ENCODE data around the gene YPEL1. TPM values are rescaled to one million over a fixed set of nuclear protein-coding genes. Genes with fewer than 3 reads are reported as not detected.

YPEL1 gene
- total and polyA plus RNA-seq, 7 donors: 0.72 to 21.9 (median 4.6) TPM

GRCh38 chr22:21696115-21696514, 39.5 kb downstream of the YPEL1 start:
- intact Hi-C loops (cut with DNase I): no loop called here
- TF ChIP-seq CTCF (IDR thresholded peaks at IDR 0.05): no peak
- H3K36me3 ChIP-seq (ENCODE audit: insufficient read depth in 1 of 2, low read depth in 1 of 2): peaks cover 0 to 93% of the 10 kb centered on the region in 2 donors
- no peaks in the 10 kb centered on the region for H3K9me3 ChIP-seq
- H3K27me3 ChIP-seq (ENCODE audit: insufficient read depth in 3 of 3, low read length in 2 of 3): no peaks in the 10 kb centered on the region
- 89 to 94% (median 91%) methylated on average over 6 of the region's 6 CpGs for WGBS, 3 donors
- H3K4me1 ChIP-seq: peaks cover 22% of the 10 kb centered on the region
- no peak for DNase-seq
- H3K27ac ChIP-seq: no peak overlapping the region
- no peak for ATAC-seq
- H3K4me3 ChIP-seq: no peak overlapping the region

- Histone ChIP-seq H3K36me3 (ENCODE audit: insufficient read depth in 1 of 2, low read depth in 1 of 2) (peaks cover 0 to 89% of the 10 kb centered on the region in 2 donors), H3K4me1 (peaks cover 22% of the 10 kb centered on the region), H3K27ac (no peak overlapping the region), H3K27me3 (ENCODE audit: insufficient read depth in 3 of 3, low read length in 2 of 3) (no peaks in the 10 kb centered on the region), H3K9me3 (no peaks in the 10 kb centered on the region), H3K4me3 (no peak overlapping the region)
- no peak for TF ChIP-seq CTCF (IDR thresholded peaks at IDR 0.05)
- intact Hi-C loops (cut with DNase I): no loop called here
- DNase-seq (no peak), ATAC-seq (no peak)
- WGBS, 3 donors: 83 to 95% (median 87%) methylated on average over 6 of the region's 6 CpGs
These were observed 40.0 kb downstream of the YPEL1 start for GRCh38 chr22:21695430-21696085.

- no peaks in the 10 kb centered on the region for H3K27me3 ChIP-seq (ENCODE audit: insufficient read depth in 3 of 3, low read length in 2 of 3)
- peaks cover 0 to 86% of the 10 kb centered on the region in 2 donors for H3K36me3 ChIP-seq (ENCODE audit: insufficient read depth in 1 of 2, low read depth in 1 of 2)
- WGBS, 3 donors: 72 to 83% (median 77%) methylated on average over 18 to 20 of the region's 20 CpGs
- ATAC-seq: no peak
- DNase-seq: no peak
- H3K4me1 ChIP-seq: peaks cover 22% of the 10 kb centered on the region
- no peak overlapping the region for H3K4me3 ChIP-seq
- no peak overlapping the region for H3K27ac ChIP-seq
- no peak for TF ChIP-seq CTCF (IDR thresholded peaks at IDR 0.05)
- no peaks in the 10 kb centered on the region for H3K9me3 ChIP-seq
- intact Hi-C loops (cut with DNase I): no loop called here
These were observed 40.7 kb downstream of the YPEL1 start for GRCh38 chr22:21694795-21695429.

GRCh38 chr22:21694394-21694793, 41.2 kb downstream of the YPEL1 start:
- peaks cover 0 to 86% of the 10 kb centered on the region in 2 donors for H3K36me3 ChIP-seq (ENCODE audit: insufficient read depth in 1 of 2, low read depth in 1 of 2)
- intact Hi-C loops (cut with DNase I): no loop called here
- H3K9me3 ChIP-seq: no peaks in the 10 kb centered on the region
- H3K27ac ChIP-seq: no peak overlapping the region
- ATAC-seq (no peak), DNase-seq (no peak)
- WGBS, 3 donors: 85 to 89% (median 87%) methylated on average over 14 of the region's 14 CpGs
- H3K27me3 ChIP-seq (ENCODE audit: insufficient read depth in 3 of 3, low read length in 2 of 3): no peaks in the 10 kb centered on the region
- TF ChIP-seq CTCF (IDR thresholded peaks at IDR 0.05): no peak
- H3K4me1 ChIP-seq: peaks cover 20% of the 10 kb centered on the region
- H3K4me3 ChIP-seq: no peak overlapping the region

Measured in psoas muscle (tissue), 8 donors.